ENCODE measurements around the gene SLC15A2. TPM values are rescaled to one million over a fixed set of nuclear protein-coding genes. Genes with fewer than 3 reads are reported as not detected.

Gene SLC15A2
- total and polyA plus RNA-seq, 9 of the 15 experiments (the other 6 are each of a cell fraction or from before 2014, with no cell fraction given) = 0.05 to 0.53 (median 0.25) TPM; not detected in 1

DNA sequence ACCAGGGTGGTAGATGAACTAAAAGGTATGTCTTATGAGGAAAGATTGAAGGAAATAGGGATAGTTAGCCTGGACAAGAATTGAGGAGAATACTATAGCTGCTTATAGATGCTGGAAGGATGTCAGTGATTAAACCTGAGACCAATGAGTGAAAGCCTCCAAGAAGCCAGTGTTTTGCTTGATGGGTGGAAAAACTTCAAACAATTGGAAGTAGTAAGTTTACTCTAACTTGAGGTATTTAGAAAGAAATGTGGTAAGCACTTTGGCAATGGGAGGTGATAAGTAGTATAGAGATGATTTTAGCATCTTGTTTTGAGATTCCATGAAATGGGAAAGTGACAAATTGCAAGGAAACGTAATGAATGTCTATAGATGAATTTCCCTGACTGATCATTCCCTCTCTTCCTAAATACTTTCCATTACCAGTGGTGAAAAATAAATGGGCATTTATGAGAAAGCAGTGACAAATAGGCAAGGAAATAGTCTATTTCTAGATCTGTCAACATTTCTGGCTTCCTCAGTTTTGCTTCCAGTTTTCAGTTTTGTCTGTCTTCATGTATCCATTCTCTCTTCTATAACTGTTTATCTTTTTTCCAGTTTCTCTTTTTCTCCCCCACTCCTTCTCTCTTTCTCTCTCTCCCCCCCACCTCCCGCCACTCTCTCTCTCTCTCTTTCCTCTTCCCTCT lies 19.2 kb downstream of the SLC15A2 start (continued):
- TF ChIP-seq GMEB1 (CRISPR knock-in tag; IDR thresholded peaks at IDR 0.05) (no peak), ZNF354B (CRISPR knock-in tag; IDR thresholded peaks at IDR 0.05) (no peak)

DNA sequence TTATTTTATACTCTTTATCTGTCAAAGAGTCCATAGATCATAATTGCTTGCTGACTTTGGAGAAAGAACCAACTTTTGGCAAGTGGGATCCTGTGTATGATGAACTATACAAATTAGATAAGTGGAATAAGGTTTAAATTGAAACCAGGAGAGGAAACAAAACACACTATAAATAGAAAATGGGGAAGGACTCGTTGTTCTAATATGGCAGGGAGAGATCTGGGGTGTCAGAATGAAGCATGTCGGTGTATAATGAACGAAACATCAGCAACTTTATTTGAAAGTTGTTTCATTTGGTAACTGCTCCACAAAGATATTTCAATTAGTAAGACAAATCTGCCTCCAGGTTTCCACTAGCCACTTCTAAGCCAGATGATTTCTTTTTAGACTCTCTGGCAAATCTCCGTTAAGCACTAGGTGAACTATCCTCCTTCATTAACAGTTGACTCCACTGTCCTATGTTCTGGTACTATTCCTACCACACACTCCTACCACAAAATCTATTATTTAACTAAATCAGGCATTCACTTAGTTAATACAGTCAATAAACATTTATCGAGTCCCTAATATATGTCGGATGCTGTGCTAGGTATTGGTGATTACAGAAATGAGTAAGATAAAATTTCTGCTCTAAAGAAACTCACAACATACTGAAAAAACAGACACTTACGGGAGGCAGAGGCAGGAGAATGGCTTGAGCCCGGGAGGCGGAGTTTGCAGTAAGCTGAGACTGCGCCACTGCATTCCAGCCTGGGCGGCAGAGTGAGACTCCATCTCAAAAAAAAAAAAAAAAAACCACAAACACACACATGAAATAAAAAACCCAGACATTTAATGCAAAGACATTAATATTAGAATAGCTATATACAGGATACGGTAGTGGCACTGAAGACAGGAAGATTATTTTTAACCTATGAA lies 20.1 kb downstream of the SLC15A2 start:
- Histone ChIP-seq H3K27ac (ENCODE audit: extremely low read depth, low read depth, low read length) (no peak overlapping the region), H3K4me2 (ENCODE audit: insufficient read depth, low read length) (no peak overlapping the region), H3K79me2 (ENCODE audit: control insufficient read depth, insufficient read depth, low read length) (no peaks in the 10 kb centered on the region), H3K9me3 (replicated peaks; ENCODE audit: control insufficient read depth, insufficient read depth, low read depth, low read length) (no peaks in the 10 kb centered on the region), H2AFZ (ENCODE audit: low read depth, low read length) (no peak overlapping the region), H3K4me1 (replicated peaks in 1 of 2; ENCODE audit: control insufficient read depth in 2 of 2, insufficient read depth in 2 of 2, low read length in 2 of 2) (no peaks in the 10 kb centered on the region), H3K9me1 (ENCODE audit: control insufficient read depth, insufficient read depth, low read length) (no peaks in the 10 kb centered on the region), H4K20me1 (replicated peaks; ENCODE audit: control insufficient read depth, insufficient read depth, low read length) (no peaks in the 10 kb centered on the region), H3K9ac (ENCODE audit: insufficient read depth in 1 of 2, low read depth in 2 of 2, low read length in 2 of 2) (no peak overlapping the region), H3K36me3 (ENCODE audit: control insufficient read depth, insufficient read depth, low read length) (no peaks in the 10 kb centered on the region), H3K27me3 (ENCODE audit: control insufficient read depth in 2 of 2, insufficient read depth in 2 of 2, low read length in 2 of 2) (peaks cover 0 to 6% of the 10 kb centered on the region in 2 experiments; a peak in 1 of 5 replicates), H3K4me3 (no peak overlapping the region)
- ChIA-PET CTCF (ENCODE audit: low intra/inter-chr PET ratio) (no interaction called here), POLR2A (interaction anchor here (1.5 kb wide), 1 partner anchor 10 kb away, joined by 5 read pairs; no protein-coding TSS in a partner anchor)
- intact Hi-C loops (cut with micrococcal nuclease) (no loop called here), in situ Hi-C loops (cut with MboI) (no loop called here)
- BruUV-seq (replicated peaks) = no TSS peak
- DNase-seq (ENCODE audit: extremely low read depth in 1 of 4, low spot score in 3 of 4) (no peak), FAIRE-seq (no peak), ATAC-seq (no peak)
- no peak for TF ChIP-seq ZKSCAN1 (IDR thresholded peaks at IDR 0.05; ENCODE audit: low read depth, low read length)
- WGBS (ENCODE audit: insufficient coverage, low coverage, missing lambda C conversion rate) = 15% methylated on average over 12 of the region's 12 CpGs

Data from K562 (cell line).